ENCODE results near the gene LRRC23. TPM values are rescaled to one million over a fixed set of nuclear protein-coding genes. Genes with fewer than 3 reads are reported as not detected.
A peak's percentile ranks its signal among the peaks of the same experiment; 100 is the strongest.

The LRRC23 gene
- total RNA-seq, 1 donor from 2014 or later, result 4.2 TPM

- DNase-seq (ENCODE audit: low spot score), result no peak
Measured at GRCh38 chr12:6955108-6956020, 50.7 kb downstream of the LRRC23 start.

GRCh38 chr12:6956021-6956727, 51.6 kb downstream of the LRRC23 start:
- no peak for DNase-seq (ENCODE audit: low spot score)

- no peak for DNase-seq (ENCODE audit: low spot score)
Measured at GRCh38 chr12:6957151-6957701, 52.6 kb downstream of the LRRC23 start.

GRCh38 chr12:6957741-6958608, 53.4 kb downstream of the LRRC23 start:
- no peak for DNase-seq (ENCODE audit: low spot score)

- no peak for DNase-seq (ENCODE audit: low spot score)
Measured at GRCh38 chr12:6958609-6959057, 54.0 kb downstream of the LRRC23 start.

- no peak for DNase-seq (ENCODE audit: low spot score)
Measured at GRCh38 chr12:6959058-6959804, 54.6 kb downstream of the LRRC23 start.

GRCh38 chr12:6959805-6960592, 55.4 kb downstream of the LRRC23 start:
- DNase-seq (ENCODE audit: low spot score), result no peak

GRCh38 chr12:6960593-6961277, 56.1 kb downstream of the LRRC23 start:
- DNase-seq (ENCODE audit: low spot score), result no peak

GRCh38 chr12:6961278-6961694, 56.7 kb downstream of the LRRC23 start:
- DNase-seq (ENCODE audit: low spot score), result no peak

- no peak for DNase-seq (ENCODE audit: low spot score)
Measured at GRCh38 chr12:6961695-6962284, 57.2 kb downstream of the LRRC23 start.

GRCh38 chr12:6962285-6963015, 57.8 kb downstream of the LRRC23 start:
- DNase-seq (ENCODE audit: low spot score), result no peak

- no peak for DNase-seq (ENCODE audit: low spot score)
Measured at GRCh38 chr12:6963016-6963731, 58.6 kb downstream of the LRRC23 start.

Small RNA genes within 50 kb of the gene (microRNA-seq; reads per million reads assigned to microRNA genes)
- 34.9 reads per million, percentile 30 among the genes with 10 or more reads in this experiment for gene MIR141 (ENCODE audit: borderline number of aligned reads)
- gene MIR200C (ENCODE audit: borderline number of aligned reads), result 567 reads per million, percentile 72 among the genes with 10 or more reads in this experiment

Other genes starting within 250 kb of the LRRC23 start
- 16.7 TPM for gene ING4, start 241.7 kb upstream of the LRRC23 start, total RNA-seq
- 39.3 TPM for gene ZNF384, start 215.4 kb upstream of the LRRC23 start, total RNA-seq
- 0.16 TPM for gene PIANP, start 204.0 kb upstream of the LRRC23 start, total RNA-seq
- 57.5 TPM for gene COPS7A, start 180.8 kb upstream of the LRRC23 start, total RNA-seq
- 145 TPM for gene MLF2, start 151.7 kb upstream of the LRRC23 start, total RNA-seq
- 161 TPM for gene PTMS, start 138.5 kb upstream of the LRRC23 start, total RNA-seq
- 1.3 TPM for gene LAG3, start 132.3 kb upstream of the LRRC23 start, total RNA-seq
- gene CD4, start 115.3 kb upstream of the LRRC23 start, total RNA-seq, result 31.3 TPM
- gene GPR162, start 83.0 kb upstream of the LRRC23 start, total RNA-seq, result 7.0 TPM
- 11.1 TPM for gene P3H3, start 76.4 kb upstream of the LRRC23 start, total RNA-seq
- 1.2 TPM for gene GNB3, start 63.9 kb upstream of the LRRC23 start, total RNA-seq
- gene CDCA3, start 53.5 kb upstream of the LRRC23 start, total RNA-seq, result 0.16 TPM
- gene USP5, start 52.7 kb upstream of the LRRC23 start, total RNA-seq, result 74.8 TPM
- 383 TPM for gene TPI1, start 37.3 kb upstream of the LRRC23 start, total RNA-seq
- 4.6 TPM for gene SPSB2, start 31.5 kb upstream of the LRRC23 start, total RNA-seq
- 5.3 TPM for gene ENO2, start 9.8 kb downstream of the LRRC23 start, total RNA-seq
- 148 TPM for gene ATN1, start 23.1 kb downstream of the LRRC23 start, total RNA-seq
- not detected for gene RNU7-1, start 39.0 kb downstream of the LRRC23 start, total RNA-seq
- 125 TPM for gene C12orf57, start 39.2 kb downstream of the LRRC23 start, total RNA-seq
- 47.2 TPM for gene PTPN6, start 46.5 kb downstream of the LRRC23 start, total RNA-seq
- 143 TPM for gene PHB2, start 65.8 kb downstream of the LRRC23 start, total RNA-seq
- gene EMG1, start 66.1 kb downstream of the LRRC23 start, total RNA-seq, result 44.3 TPM
- gene LPCAT3, start 113.7 kb downstream of the LRRC23 start, total RNA-seq, result 60.1 TPM
- 593 TPM for gene C1S, start 155.9 kb downstream of the LRRC23 start, total RNA-seq
- 789 TPM for gene C1R, start 187.6 kb downstream of the LRRC23 start, total RNA-seq
- 68.8 TPM for gene C1RL, start 204.4 kb downstream of the LRRC23 start, total RNA-seq
- gene RBP5, start 224.1 kb downstream of the LRRC23 start, total RNA-seq, result 1.1 TPM
- gene CLSTN3, start 225.5 kb downstream of the LRRC23 start, total RNA-seq, result 15.4 TPM

Measured in mesenteric fat pad (tissue), 1 donor.